COLO829 (cell line): ENCODE results near the gene TET3.
A peak's percentile ranks its signal among the peaks of the same experiment; 100 is the strongest.

ENCODE experiments used
- DNase-seq: peaks from one replicate; pipeline ENCODE4 v3.0.0; 2012; ENCODE audit warnings: low spot score

TET3 gene

DNA sequence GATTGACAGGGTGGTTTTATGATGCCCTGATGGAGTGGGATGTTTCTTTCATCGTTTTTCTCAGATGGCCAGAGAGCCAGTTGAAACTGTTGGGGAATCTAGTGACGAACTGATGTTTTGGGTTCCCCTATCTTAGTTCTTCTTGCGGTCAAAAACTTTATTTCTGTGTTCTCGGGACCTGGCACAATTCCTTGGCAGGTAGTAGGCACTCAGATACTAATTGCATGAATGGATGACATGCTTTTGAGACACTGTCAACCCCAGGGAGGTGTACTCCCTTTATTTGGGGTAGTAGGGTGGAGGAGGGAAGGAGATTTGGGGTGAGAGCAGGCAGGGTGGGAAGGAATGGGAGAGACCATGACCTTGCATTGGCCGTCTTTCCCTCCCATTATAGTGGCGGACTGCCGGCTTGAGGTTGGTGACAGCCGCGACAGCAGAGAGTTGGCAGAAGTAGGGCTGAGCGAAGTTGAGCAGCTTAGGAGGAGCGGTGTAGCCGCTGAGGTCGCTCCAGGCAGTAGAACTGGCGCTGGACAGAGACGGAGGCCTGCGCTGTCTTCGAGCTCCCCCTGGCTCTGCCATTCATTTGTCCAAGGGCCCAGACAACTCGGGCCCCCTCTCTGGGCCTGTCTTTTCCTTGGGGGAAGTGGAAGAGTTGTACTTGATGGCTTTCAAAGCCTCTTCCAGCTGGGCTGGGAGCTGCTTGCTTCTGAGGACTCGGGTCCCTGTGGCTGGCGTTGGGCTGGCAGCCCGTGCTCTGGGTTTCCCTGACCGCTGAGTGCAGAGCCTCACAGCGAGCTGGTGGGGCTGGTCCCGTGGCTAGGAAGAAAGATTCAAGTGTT is 2.6 kb downstream of the TET3 start:
- no peak for DNase-seq

- DNase-seq, result no peak
Measured at GRCh38 chr2:73987948-73988700, 3.4 kb downstream of the TET3 start.

- DNase-seq, result no peak
Measured at GRCh38 chr2:73989972-73990371, 5.3 kb downstream of the TET3 start.

DNA sequence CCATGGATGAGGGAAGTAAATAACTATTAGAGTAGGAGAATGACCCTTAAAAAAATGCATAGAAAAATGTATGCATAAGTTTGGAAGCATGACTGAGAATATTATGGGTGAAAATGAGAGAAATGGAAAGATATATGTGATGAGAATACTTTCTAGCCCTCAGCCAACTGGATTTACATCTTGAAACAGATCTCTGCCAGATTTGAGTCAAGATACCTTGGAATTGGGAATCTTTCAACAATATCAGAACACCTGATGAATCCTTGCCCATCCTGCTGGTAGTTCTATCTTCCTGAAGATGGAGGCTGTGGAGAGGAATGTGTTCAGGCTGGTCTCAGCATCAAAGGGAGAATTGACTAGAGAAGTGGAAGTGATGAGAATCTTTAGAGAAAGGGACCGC is 5.8 kb downstream of the TET3 start:
- DNase-seq, result no peak

- DNase-seq, result no peak
Measured at GRCh38 chr2:73992036-73992435, 7.3 kb downstream of the TET3 start.

- DNase-seq, result no peak
Measured at GRCh38 chr2:73993376-73993775, 8.7 kb downstream of the TET3 start.

- DNase-seq, result no peak
Measured at GRCh38 chr2:73993778-73994177, 9.1 kb downstream of the TET3 start.

DNA sequence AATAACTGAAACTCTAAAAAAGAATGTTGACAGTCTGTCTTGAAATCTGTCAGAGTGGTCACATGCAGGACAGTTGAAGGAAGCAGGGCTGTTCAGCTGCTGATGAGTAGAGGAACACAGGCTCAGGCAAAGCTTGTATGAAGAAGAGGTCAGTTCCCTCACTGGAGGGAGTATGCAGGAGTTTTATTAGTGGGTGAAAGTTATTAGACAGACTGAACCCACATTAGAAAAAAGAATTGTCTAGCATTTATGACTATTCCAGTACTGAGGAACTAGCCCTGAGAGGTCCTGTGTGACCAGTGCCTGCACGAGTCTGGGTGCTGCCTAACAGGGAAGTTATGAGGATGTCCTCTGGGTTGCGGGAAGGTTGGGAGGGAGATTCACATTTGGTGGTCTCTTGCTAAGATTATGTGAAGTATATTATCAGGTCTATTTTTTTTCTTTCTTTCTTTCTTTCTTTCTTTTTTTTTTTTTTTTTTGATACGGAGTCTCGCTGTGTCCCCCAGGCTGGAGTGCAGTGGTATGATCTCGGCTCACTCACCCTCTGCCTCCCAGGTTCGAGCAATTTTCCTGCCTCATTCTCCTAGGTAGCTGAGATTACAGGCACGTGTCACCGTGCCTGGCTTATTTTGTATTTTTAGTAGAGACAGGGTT is 9.6 kb downstream of the TET3 start:
- no peak for DNase-seq

DNA sequence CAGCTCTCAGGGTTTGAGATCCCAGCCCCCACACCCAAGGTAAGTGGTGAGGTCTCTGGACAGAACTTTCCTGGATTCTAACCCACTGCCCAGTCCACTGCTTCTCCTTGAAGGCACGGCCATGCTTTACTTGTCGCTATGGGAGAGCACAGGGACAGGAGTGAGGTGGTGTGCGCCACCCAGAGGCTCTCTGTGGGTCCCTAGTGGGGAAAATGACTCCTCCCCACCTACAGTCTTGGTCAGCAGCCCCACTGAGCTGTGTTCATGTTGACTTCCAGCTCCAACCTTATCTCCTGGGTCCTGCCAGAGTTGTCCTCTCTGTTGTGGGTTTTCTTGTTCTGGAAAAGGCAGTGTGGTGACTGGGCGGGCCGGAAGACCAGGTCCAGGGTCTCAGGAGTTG is 11.1 kb downstream of the TET3 start:
- DNase-seq, result no peak

DNA sequence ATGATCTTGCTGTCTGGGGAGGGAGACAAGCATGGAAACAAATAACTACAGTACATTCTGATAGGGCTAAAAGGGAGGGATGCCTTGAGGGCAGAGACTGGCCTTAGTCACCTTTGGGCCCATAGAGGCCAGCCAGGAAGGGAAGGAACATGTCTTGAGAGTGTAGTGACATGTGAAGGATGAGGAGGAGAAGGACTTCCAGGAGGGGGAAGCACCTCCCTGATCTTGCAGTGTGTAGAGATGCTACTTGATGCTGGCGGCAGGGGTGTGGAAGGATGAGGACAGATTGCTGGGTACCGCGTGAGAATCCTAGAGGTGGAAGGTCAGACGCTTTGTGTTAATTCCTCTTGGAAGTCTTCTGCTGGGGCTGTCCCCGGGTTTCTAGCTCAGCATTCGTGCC is 13.1 kb downstream of the TET3 start:
- DNase-seq, result no peak

DNA sequence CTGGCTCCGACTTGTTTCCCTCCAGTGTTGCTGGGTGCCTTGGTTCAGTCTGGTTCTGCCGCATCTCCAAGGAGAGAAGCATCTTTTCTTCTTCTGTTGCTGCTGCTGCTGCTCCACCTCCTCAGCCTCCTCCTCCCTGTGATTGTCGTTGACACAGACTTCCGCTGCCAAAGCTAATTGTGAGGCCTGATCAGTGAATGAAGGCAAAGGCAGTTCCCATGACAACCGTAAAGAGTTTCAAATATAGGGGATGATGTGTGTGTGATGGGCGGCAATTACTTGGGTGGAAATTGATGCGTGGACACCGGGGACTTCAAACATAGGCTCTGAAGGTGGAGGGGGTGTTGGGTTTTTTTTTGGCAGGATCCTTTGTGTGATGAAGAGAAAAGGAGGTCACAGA is 13.7 kb downstream of the TET3 start:
- DNase-seq, result no peak

- no peak for DNase-seq
Measured at GRCh38 chr2:73998933-73999332, 14.2 kb downstream of the TET3 start.

DNA sequence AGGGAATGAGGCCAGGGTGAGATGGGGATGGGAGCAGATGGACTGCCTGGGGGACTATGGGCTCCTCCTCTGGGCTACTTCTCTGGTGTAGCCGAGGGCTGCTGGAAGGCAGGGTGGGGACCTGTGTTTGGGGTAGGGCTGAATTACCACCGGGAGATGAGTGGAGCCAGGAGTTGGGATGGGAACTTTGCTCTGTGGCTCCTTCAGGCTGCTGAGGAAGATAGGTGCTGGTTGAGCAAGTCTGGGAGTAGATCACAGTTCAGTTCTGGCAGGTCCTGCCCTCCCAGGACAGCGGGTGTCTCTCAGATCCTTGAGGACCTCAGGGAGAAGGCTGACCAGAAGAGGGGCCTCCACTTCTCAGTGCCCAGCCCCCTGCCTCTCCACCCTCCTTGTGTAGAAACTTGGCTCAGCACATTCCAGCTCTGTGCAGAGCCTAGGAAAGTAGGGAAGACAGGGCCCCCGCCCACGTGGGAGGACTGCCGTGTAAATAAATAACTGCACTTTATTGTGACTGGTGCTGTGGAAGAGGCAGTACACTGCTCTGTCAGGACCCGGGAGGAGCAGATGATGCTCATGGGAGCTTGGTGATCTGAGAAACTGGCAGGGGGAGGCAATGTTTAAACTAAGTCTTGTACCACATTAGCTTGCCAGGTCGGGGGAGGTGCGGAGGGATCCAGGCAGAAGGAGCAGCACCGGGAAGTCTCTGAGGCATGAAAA is 15.3 kb downstream of the TET3 start:
- no peak for DNase-seq

DNA sequence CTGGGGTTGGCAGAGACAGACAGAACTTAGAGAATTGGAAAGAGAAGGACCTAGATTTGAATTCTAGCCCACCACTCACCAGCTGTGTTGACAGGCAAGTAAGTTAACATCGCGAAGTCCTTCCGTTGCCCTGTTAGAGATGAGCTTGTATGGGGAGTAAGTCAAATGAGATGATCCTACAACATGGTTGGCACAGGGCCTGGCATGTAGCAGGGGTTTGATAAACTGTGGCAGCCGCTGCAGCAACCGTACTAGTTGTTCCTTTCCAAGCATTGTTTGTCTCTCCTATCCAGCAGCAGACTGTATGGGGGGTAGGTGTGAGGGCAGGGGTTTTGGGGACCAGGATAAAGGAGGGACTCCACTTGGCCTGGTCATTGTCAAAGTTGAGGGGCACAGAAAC is 16.0 kb downstream of the TET3 start:
- DNase-seq, result no peak

DNA sequence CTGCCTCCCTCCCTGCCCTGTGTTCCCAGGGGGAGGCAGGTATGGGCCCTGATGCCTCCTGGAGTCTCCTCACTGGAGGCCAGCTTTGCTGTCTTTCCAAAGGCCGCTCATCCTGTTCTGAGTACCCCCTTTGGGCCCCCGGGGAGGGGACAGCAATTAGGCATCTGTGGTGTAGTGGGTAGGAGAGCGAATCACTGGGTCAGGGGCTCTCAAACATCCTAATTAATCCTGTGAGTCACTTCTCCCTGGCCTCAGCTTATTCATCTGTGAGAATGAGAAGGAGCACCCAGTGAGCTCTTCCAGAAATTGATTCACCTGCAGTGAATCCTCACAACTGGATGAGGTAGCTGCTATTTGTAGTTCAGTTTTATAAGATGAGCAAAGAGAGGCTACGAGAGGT is 16.4 kb downstream of the TET3 start:
- DNase-seq, result no peak

GRCh38 chr2:74001781-74002504 is 17.2 kb downstream of the TET3 start:
- DNase-seq, result no peak

DNA sequence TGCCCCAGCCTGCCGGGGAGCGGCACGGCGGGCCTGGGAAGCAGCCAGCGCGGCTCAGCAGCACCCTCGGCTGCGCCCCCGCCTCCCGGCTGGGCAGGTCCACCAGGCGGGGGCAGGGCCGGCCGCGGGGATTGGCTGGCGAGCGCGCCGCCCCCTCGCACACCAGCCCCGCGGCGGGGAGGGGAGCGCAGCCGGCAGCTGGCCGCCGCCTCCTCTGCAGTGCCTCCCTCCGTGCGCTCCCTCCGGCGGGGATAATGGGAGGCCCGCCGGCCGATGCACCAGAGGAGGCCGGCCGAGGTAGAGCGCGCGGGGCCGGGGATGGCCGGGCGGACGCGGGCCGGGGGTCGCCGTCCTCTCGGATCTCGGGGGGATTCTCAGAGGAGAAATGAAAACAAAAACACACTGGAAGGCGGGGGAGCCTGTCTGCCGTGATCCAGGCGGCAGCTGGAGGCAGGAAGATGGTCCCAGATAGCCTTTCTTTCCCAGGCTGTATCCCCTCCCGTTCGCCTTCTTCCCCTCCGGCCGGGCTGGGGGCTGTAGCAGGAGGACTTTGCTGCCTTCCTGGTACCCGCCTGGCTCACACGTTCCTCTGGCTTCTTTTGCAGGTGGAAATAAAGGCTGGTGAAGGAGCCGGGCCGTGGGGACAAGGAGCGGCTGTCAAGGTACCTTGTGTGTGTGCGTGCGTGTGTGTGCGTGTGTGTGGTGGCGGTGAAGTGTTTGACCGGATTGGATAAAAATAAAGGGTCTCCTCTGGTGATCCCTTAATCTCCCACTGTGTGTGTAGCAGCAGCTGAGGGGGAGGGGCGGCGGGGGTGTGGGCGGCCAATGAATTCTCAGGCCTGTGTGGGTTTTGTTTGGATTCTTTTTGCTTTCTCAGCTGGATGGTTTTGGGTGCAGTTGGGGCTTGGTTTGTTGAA is 18.1 kb downstream of the TET3 start:
- peak; percentile 50 for DNase-seq

- DNase-seq, result no peak
Measured at GRCh38 chr2:74003494-74004211, 18.9 kb downstream of the TET3 start.

DNA sequence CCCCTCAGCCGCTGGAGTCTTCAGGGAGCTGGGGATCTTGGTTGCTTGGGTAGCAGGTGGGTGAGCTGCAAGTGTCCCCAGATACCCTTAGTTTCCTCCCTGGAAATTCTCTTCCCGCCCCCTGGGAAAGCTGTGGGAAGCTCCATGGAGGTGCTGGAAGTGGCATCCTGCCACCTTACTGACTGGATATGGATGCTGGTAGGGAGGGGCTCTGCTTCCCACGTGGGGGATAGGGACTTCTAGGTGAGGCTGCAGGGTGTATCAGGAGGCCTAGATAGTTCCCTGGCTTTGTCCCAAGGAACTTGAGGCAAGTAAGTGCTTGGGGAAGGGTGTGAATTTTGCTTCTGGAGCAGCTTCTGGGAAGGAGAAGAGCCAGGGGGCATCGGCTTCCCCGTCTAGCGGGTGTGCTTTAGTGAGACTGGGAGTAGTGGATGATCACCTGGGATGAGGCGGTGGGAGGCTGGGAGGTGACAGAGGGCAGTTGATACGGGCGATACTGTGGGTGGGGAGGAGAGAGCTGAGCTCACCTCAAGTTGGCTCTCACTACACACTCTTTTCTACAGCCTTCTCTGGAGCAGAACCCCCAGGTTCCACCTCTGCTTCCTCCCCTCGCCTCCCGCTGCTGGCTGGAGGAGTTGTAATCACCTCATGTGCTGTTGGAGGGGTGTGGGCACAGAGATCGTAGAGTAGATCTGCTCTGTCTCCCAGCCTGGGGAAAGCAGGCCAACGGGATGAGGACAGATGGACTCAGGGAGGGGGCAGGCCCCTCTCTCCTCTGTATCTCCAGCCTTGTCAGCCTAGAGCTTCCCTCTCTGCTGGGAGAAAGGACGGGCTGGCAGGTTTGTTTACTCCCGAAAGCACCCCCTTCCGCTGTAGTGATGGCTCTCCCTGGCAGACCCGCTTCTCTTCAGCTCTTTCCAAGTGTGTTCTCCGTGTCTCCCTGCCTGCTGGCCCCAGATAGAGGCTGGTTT is 19.8 kb downstream of the TET3 start:
- no peak for DNase-seq
